Uterus (tissue), 2 donors: ENCODE measurements around the gene MAD2L2.

ENCODE experiments used
- POLR2A ChIP-seq, 2 donors: fragments of 450-650 bp; IDR thresholded peaks; one replicate each; pipeline ENCODE4 v1.6.1; 2016; ENCODE audit warnings: antibody characterized with exemption in 2 of 2, mild to moderate bottlenecking in 1 of 2, moderate library complexity in 1 of 2
- TF ChIP-seq, protein P1 (sequence below), 4 experiments: fragments of 200-600 bp in 2 of 4; fragments of 450-650 bp in 2 of 4; sonication (generic) in 2 of 4; IDR thresholded peaks; one replicate each; pipeline ENCODE4 v1.5.1; 2016 to 2019; ENCODE audit warnings: antibody characterized with exemption in 4 of 4, mild to moderate bottlenecking in 2 of 4, moderate library complexity in 1 of 4

DNA sequence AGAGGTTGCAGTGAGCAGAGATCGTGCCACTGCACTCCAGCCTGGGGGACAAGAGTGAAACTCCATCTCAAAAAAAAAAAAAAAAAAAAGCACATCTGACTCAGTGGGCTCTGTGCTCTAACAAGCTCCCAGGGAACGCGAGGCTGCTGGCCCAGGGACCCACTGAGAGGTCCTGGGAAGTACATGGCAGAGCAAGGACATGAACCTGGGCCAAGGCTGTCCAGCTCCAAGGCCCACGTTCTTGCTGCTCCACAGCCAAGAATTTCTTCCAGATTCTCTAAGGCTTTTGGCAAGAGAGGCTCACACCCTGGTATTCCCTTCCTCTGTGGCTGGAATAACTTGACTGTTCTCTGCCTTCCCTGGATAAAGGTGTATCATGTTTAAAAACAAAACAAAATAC lies 39.6 kb upstream of the MAD2L2 start:
- TF ChIP-seq, protein P1, sequence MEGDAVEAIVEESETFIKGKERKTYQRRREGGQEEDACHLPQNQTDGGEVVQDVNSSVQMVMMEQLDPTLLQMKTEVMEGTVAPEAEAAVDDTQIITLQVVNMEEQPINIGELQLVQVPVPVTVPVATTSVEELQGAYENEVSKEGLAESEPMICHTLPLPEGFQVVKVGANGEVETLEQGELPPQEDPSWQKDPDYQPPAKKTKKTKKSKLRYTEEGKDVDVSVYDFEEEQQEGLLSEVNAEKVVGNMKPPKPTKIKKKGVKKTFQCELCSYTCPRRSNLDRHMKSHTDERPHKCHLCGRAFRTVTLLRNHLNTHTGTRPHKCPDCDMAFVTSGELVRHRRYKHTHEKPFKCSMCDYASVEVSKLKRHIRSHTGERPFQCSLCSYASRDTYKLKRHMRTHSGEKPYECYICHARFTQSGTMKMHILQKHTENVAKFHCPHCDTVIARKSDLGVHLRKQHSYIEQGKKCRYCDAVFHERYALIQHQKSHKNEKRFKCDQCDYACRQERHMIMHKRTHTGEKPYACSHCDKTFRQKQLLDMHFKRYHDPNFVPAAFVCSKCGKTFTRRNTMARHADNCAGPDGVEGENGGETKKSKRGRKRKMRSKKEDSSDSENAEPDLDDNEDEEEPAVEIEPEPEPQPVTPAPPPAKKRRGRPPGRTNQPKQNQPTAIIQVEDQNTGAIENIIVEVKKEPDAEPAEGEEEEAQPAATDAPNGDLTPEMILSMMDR (IDR thresholded peaks at IDR 0.05), result no peak
- no peak for TF ChIP-seq POLR2A (IDR thresholded peaks at IDR 0.05)
